Stimulated activated CD8-positive, alpha-beta memory T cell treated with anti-CD3 and anti-CD28 coated beads, Interleukin-4, amount 100 ng/mL, for 24 hours (primary cell): ENCODE data around the gene TOB2.
"Not testable (repeated sequence)": the region's sequence is repeated elsewhere in the genome, so short reads cannot be mapped to it uniquely, and the experiment has no call there.

Experiments
- DNase-seq: peaks from one replicate; pipeline ENCODE4 v3.0.0-alpha.2; 2020; ENCODE audit warnings: low read depth

Gene TOB2

GRCh38 chr22:41461901-41462300 is 15.3 kb upstream of the TOB2 start:
- no peak for DNase-seq

DNA sequence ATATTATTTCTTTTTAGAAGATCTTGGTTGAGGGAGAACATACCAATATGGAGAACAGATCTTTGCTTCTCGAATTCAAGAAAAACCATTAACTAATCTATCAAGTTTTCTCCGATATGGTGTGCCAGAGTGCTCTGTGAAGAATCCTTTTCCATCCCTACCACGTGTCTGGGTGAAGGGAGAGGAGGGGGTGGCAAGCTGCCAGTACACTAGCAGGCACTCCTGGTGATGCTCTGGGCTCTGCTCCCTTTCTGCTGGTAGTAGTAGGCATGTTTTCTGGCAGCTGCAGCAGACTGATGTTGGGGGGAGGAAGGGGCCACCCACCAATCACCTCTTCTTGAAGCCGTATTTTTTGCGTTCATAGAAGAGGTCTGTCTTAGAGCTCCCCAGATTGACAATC is 13.5 kb upstream of the TOB2 start:
- not testable (repeated sequence) for DNase-seq

DNA sequence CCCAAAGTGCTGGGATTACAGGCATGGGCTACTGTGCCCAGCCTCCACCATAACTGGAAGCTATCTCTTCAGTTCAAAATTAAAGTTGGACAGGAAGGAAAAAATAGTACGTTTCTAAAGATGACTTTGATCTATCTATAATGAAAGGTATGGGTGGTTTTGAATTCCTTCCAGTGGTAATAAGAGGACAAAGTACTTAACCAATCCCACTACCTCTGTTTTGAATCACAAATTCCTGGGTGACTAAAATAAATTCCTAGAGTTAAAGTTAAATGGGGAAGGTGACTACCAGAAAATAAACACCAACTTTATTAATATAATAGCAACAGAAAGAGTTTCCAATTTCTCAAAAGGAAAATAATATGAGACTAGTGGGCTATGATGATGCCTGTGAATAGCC is 12.8 kb upstream of the TOB2 start:
- no peak for DNase-seq

GRCh38 chr22:41458161-41458728 is 11.6 kb upstream of the TOB2 start:
- DNase-seq = no peak

DNA sequence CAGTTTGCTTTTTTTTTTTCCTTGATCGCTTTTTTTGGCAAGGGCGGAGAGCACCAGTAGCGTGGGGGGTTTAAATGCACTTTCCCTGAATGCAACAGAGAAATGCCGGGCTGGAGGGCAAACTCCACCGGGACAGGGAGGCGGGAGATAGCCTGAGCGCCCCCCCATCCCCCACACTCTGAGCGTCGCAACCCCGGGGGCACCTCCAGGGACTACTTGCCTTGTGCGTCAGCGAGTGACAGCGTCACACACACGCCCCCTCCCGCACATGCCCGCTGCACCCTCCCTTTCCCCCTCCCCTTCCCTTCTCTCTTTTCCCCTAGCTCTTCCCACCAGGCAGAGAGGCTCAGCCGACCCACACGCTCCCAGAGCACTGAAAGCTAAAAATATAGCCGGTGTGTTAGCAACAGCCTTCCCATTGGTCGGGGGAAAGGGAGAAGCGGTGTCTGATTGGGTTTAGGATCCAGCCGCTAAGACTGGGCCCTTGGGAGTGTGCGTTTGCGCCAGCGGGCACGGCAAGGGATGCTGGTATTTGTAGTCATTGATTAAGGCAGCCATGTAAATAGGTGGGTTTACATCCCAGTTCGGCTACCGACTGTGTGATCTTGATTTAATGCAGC is 1.7 kb upstream of the TOB2 start:
- peak; percentile 82 for DNase-seq

DNA sequence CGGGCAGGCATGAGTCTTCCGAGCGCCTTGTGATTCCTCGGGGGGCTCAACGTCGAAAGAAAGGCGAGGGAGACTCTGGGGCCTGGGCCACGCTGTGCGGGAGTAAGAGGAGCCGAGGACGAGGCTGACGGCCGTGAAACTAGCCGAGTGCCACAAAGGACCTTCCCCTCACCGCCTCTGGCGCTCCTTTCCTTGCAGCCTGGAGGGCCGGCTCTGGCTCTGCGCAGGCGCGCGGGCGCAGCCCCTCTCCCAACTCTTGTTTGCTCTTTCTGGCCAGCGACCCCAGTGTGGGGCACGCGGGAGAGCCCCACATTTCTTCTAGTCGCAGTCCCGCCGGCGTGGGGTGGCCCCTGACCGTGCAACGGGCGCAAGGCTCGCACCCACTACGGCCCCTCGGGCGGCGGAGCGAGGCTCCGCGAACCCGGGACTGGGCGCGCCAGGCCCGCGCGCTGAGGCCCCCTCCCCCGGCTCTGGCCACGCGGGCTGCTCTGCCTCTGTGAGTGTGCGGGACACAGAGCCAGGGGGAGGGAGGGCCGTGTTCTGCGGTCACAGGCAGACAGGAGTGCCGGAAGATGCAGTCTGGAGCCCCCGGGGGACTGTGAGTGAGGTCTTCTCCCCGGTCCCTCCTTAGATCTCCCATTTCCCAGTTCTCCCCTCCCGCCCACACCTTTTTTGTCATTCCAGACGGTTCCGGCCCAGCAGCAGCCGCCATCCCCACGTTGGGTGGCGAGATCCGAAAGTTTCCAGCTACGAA is 1.0 kb upstream of the TOB2 start:
- peak; percentile 38 for DNase-seq

DNA sequence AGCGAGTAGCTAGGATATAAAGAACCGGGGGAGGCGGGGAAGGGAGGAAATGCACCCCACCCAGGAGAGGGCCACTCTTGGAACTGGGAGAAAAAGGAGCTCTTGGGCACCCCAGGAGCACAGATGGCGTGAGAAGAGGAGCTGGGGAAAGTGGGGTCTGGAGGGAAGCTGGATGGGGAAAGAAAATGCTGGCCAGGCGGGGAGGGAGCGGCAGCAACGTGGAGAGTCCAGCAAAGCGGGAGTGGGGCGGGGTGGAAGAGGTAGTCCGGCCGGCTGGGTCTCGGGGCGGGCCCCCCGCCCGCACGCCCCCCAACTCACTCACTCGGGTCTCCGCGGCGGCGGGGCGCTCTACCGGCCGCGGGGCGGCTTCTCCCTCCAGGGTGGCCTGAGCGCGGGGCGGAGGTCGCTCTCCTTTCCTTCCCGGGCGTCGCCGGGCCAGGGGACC is 522 bp downstream of the TOB2 start:
- no peak for DNase-seq

DNA sequence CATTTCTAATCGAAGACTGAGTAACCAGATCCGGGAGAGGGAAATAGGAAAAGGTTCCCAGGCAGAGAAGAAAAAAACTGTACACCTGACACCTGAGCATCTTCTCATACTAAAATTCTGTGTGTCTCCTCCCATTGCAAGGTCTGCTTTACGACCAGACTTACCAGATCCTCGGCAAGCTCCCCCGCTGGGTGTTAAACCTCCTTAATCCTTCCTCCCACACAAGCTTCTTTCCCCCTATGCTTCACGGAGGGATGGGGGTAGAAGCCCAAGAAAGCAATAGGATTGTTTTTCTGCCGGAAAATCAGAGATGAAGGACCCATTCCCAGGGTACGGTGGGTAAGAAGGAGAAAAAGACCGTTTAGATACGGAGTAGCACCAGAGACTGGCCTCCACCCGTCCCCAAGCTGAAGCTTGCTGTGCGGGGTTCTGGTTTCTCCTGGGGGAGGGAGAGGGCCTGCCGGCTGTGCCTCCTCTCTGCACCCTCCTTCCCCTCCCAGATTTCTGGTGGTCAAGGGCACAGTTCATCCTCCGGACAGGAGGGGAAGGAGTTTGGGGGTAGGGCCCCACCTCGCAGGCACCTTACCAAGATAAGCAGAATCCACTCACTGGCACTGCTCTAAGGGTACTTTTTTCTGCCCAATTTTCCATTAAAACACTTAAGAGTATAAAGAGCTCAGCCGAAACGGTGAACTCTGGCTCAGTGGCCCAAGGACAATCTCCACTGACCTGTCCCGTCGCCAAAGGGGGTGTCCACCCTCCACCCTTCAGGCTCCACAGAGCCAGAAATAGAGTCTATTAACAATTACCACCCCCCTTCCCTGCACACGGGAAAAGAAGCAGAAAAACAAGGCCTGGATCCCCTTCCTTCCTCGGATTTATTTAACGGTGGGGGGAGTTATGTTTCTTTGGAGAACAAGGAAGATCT is 1.2 kb downstream of the TOB2 start:
- DNase-seq = no peak

- peak; percentile 78 for DNase-seq
These were observed 2.1 kb downstream of the TOB2 start for GRCh38 chr22:41444360-41445128.

- no peak for DNase-seq
These were observed 4.3 kb downstream of the TOB2 start for GRCh38 chr22:41442240-41442792.

GRCh38 chr22:41440511-41440910 is 6.1 kb downstream of the TOB2 start:
- DNase-seq = not testable (repeated sequence)

DNA sequence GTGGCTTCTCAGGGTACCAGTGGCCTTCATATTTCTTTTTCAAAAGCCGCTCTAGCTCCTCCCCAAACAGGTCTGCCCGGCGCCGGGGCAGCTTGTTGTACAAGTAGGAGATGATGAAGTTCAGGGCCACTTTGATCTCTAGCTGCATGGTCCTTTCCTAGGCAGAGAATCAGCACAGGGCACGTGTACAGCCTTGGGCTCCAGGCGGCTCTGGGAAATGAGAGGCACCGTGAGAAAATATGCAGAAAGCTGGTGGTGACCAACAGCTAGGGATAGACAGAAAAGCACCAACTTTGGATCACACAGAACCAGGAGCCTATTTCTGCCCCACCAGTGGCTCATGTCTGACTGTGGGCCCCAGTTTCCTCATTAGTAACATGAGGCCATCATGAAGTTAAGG is 9.4 kb downstream of the TOB2 start:
- DNase-seq = no peak

GRCh38 chr22:41436322-41437113 is 10.1 kb downstream of the TOB2 start:
- no peak for DNase-seq

- DNase-seq = no peak
These were observed 11.0 kb downstream of the TOB2 start for GRCh38 chr22:41435560-41435959.

- not testable (repeated sequence) for DNase-seq
These were observed 12.1 kb downstream of the TOB2 start for GRCh38 chr22:41434361-41435003.

GRCh38 chr22:41433480-41433879 is 13.1 kb downstream of the TOB2 start:
- DNase-seq = not testable (repeated sequence)

DNA sequence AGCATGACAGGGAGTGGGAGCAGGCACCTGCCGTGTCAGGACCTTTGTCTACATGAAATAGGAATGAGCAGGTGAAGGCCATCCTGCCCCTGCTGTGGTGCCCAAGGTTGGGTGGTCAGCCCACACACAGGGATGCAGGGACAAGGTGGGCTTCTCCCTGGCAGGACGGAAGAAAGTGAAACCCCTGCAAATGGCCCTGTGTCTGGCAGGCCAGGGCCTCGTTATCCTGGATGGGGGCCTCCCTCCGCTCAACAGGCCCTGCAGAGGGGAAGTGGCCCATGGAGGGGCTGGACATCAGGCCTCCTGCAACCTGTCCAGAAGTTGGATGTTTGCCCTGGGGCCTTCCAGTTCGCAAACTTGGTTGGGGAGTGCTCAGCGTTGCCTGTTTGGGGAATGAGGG is 14.9 kb downstream of the TOB2 start:
- DNase-seq = no peak

DNA sequence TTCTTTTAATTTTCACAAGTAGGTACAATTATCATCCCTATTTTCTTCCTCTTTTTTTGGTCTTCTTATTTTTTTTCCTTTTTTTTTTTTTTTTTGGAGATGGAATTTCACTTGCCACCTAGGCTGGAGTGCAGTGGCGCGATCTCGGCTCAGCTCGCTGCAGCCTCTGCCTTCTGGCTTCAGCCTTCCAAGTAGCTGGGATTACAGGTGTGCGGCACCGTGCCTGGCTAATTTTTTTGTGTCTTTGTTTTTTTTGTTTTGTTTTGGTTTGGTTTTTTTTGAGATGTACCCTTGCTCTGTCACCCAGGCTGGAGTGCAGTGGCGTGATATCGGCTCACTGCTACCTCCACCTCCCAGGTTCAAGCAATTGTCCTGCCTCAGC is 16.7 kb downstream of the TOB2 start:
- DNase-seq = no peak

DNA sequence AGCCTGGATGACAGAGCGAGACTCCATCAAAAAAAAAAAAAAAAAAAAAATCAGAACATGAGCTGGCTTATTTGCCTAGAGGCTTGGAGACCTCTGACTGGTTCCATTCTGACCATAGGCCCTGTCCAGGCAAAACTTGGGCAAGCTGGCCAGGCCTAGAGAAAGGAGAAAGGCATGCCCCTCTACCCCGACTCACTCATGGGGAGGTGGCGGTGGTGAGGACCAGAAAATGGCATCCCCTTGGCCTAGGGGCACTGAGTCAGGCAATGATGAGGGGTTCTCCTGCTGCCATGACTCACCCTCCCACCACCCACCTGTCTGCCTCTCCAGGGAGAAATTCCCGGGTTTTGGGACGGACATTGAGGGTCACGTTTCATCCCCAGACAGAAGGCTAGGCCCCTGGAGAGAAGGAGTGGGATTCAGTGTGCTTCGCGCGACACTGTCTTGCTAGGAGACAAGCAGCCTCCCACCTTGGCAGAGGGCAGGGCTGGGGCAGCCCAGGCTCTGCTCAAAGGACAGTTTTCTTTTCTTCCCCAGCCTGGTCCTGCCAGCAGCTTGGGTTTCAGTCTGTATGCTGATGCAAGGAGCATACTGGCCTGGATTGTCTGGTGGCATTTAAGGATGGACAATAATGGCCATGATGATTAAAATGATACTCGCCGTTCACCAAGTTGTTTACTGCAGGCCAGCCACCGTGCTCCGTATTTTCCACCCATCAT is 17.2 kb downstream of the TOB2 start:
- no peak for DNase-seq
